ES-I3 (cell line): ENCODE data around the gene DHRS9.
"Not testable (repeated sequence)": the region's sequence is repeated elsewhere in the genome, so short reads cannot be mapped to it uniquely, and the experiment has no call there.

ENCODE experiments used
- H3K36me3 ChIP-seq: 2 replicates; pipeline ENCODE4 v1.6.1; 2013; ENCODE audit warnings: mild to moderate bottlenecking, low read length, control low read depth, moderate library complexity; ENCODE audit not compliant: insufficient read depth
- H3K4me1 ChIP-seq: 2 replicates; pipeline ENCODE4 v1.6.1; 2013; ENCODE audit warnings: mild to moderate bottlenecking, control low read depth, low read length; ENCODE audit not compliant: insufficient read depth
- H3K9ac ChIP-seq: 2 replicates; pipeline ENCODE4 v1.6.1; 2013; ENCODE audit warnings: low read depth, mild to moderate bottlenecking, low read length, moderate library complexity
- H3K9me3 ChIP-seq: 2 replicates; pipeline ENCODE4 v1.6.1; 2013; ENCODE audit warnings: mild to moderate bottlenecking, low read length, moderate library complexity; ENCODE audit not compliant: control insufficient read depth, insufficient read depth

Gene DHRS9

GRCh38 chr2:169116327-169116726 is 47.0 kb downstream of the DHRS9 start:
- Histone ChIP-seq H3K9ac (no peak overlapping the region), H3K4me1 (no peaks in the 10 kb centered on the region), H3K36me3 (no peaks in the 10 kb centered on the region), H3K9me3 (no peaks in the 10 kb centered on the region)

GRCh38 chr2:169116993-169117392 is 47.6 kb downstream of the DHRS9 start:
- no peaks in the 10 kb centered on the region for H3K9me3 ChIP-seq
- no peaks in the 10 kb centered on the region for H3K36me3 ChIP-seq
- no peak overlapping the region for H3K9ac ChIP-seq
- no peaks in the 10 kb centered on the region for H3K4me1 ChIP-seq

- Histone ChIP-seq H3K9ac (no peak overlapping the region), H3K4me1 (no peaks in the 10 kb centered on the region), H3K9me3 (no peaks in the 10 kb centered on the region), H3K36me3 (no peaks in the 10 kb centered on the region)
Observed at GRCh38 chr2:169118060-169118459, 48.7 kb downstream of the DHRS9 start.

GRCh38 chr2:169119123-169119760 is 49.9 kb downstream of the DHRS9 start:
- Histone ChIP-seq H3K4me1 (no peaks in the 10 kb centered on the region), H3K9ac (no peak overlapping the region), H3K9me3 (no peaks in the 10 kb centered on the region), H3K36me3 (no peaks in the 10 kb centered on the region)

GRCh38 chr2:169119851-169120250 is 50.5 kb downstream of the DHRS9 start:
- H3K9ac ChIP-seq = no peak overlapping the region
- H3K4me1 ChIP-seq = no peaks in the 10 kb centered on the region
- H3K9me3 ChIP-seq = no peaks in the 10 kb centered on the region
- H3K36me3 ChIP-seq = no peaks in the 10 kb centered on the region

GRCh38 chr2:169129703-169130243 is 60.4 kb downstream of the DHRS9 start:
- no peaks in the 10 kb centered on the region for H3K9me3 ChIP-seq
- no peak overlapping the region for H3K9ac ChIP-seq
- H3K36me3 ChIP-seq = no peaks in the 10 kb centered on the region

GRCh38 chr2:169131587-169132512 is 62.5 kb downstream of the DHRS9 start:
- Histone ChIP-seq H3K4me1 (no peaks in the 10 kb centered on the region), H3K36me3 (no peaks in the 10 kb centered on the region), H3K9me3 (no peaks in the 10 kb centered on the region), H3K9ac (no peak overlapping the region)

More at GRCh38 chr2:169129703-169130243, 60.4 kb downstream of the DHRS9 start:
- H3K4me1 ChIP-seq = no peaks in the 10 kb centered on the region

GRCh38 chr2:169134272-169134671 is 64.9 kb downstream of the DHRS9 start:
- not testable (repeated sequence) for H3K4me1 ChIP-seq, H3K9me3 ChIP-seq, H3K9ac ChIP-seq, H3K36me3 ChIP-seq

GRCh38 chr2:169136428-169136827 is 67.1 kb downstream of the DHRS9 start:
- peaks cover 11% of the 10 kb centered on the region; the same call in 1 of the 2 replicates for H3K4me1 ChIP-seq
- H3K9ac ChIP-seq = not testable (repeated sequence)

GRCh38 chr2:169136885-169137534 is 67.6 kb downstream of the DHRS9 start:
- H3K9me3 ChIP-seq = no peaks in the 10 kb centered on the region
- H3K4me1 ChIP-seq = peaks cover 11% of the 10 kb centered on the region; the same call in 1 of the 2 replicates
- H3K9ac ChIP-seq = no peak overlapping the region
- no peaks in the 10 kb centered on the region for H3K36me3 ChIP-seq

More at GRCh38 chr2:169136428-169136827, 67.1 kb downstream of the DHRS9 start:
- not testable (repeated sequence) for H3K9me3 ChIP-seq, H3K36me3 ChIP-seq

- no peak overlapping the region for H3K9ac ChIP-seq
- peaks cover 11% of the 10 kb centered on the region; the same call in 1 of the 2 replicates for H3K4me1 ChIP-seq
- H3K9me3 ChIP-seq = no peaks in the 10 kb centered on the region
- H3K36me3 ChIP-seq = no peaks in the 10 kb centered on the region
Observed at GRCh38 chr2:169137924-169138323, 68.6 kb downstream of the DHRS9 start.

- no peaks in the 10 kb centered on the region for H3K36me3 ChIP-seq
- H3K9ac ChIP-seq = no peak overlapping the region
- no peaks in the 10 kb centered on the region for H3K9me3 ChIP-seq
- peaks cover 11% of the 10 kb centered on the region; the same call in 1 of the 2 replicates for H3K4me1 ChIP-seq
Observed at GRCh38 chr2:169139145-169139544, 69.8 kb downstream of the DHRS9 start.

- Histone ChIP-seq H3K9me3 (no peaks in the 10 kb centered on the region), H3K4me1 (peaks cover 11% of the 10 kb centered on the region; the same call in 1 of the 2 replicates), H3K9ac (no peak overlapping the region), H3K36me3 (no peaks in the 10 kb centered on the region)
Observed at GRCh38 chr2:169139993-169140767, 70.8 kb downstream of the DHRS9 start.
